Uterus (tissue), 2 donors: ENCODE data around the gene CHN2.

ENCODE experiments used
- CTCF ChIP-seq, 4 experiments: fragments of 200-600 bp in 2 of 4; fragments of 450-650 bp in 2 of 4; sonication (generic) in 2 of 4; IDR thresholded peaks; one replicate each; pipeline ENCODE4 v1.5.1; 2016 to 2019; ENCODE audit warnings: antibody characterized with exemption in 4 of 4, mild to moderate bottlenecking in 2 of 4, moderate library complexity in 1 of 4
- POLR2A ChIP-seq, 2 donors: fragments of 450-650 bp; IDR thresholded peaks; one replicate each; pipeline ENCODE4 v1.6.1; 2016; ENCODE audit warnings: antibody characterized with exemption in 2 of 2, mild to moderate bottlenecking in 1 of 2, moderate library complexity in 1 of 2

GRCh38 chr7:29196191-29196590 lies 1.6 kb downstream of the CHN2 start:
- no peak for TF ChIP-seq CTCF (IDR thresholded peaks at IDR 0.05)
- no peak for TF ChIP-seq POLR2A (IDR thresholded peaks at IDR 0.05)
